ENCODE measurements around the gene ADAMTS2. TPM values are rescaled to one million over a fixed set of nuclear protein-coding genes. Genes with fewer than 3 reads are reported as not detected.

The ADAMTS2 gene
- total RNA-seq, 1 experiment from 2014 or later, result 3.9 TPM

DNA sequence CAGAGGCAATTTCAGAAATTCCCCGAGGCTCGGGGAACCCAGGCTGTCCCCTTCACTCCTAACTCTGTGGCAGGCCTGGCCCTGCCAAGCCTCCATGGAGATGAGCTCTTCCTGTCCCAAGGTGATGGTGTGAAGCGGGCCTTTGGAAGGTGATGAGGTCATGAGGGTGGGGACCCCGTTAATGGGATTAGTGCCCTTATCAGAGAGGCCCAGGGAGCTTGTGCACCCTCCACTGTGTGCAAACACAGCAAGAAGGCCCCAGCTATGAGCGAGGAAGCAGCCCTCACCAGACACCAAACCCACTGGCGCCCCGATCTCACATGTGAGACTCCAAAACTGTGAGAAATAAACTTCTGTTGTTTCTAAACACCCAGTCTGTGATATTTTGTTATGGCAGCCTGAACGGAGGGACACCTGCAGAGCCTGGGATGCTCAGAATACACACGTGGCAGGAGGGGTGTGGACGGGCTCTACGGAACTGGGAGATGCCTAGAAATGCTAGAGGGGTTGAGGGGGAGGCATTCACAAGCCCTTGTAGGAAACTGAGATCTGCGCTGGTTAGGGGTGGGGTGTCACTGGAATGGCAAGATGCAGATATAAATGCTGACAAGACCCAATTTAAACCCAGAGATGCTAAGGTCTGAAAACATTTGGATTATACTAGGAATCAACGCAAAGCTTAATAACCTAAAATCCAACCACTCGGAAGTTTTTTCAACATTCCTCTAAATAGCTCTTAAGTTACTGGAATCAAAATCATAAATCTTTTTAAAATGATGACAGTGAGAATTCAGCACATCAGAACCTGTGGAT is 46.9 kb downstream of the ADAMTS2 start:
- H3K4me3 ChIP-seq (replicated peaks in 1 of 2; ENCODE audit: low read depth in 1 of 2, low read length in 2 of 2), result no peak overlapping the region
- DNase-seq (ENCODE audit: low read depth, low spot score), result no peak
- no peak overlapping the region for H2AFZ ChIP-seq (ENCODE audit: low read depth, low read length, poor library complexity, severe bottlenecking)
- no peaks in the 10 kb centered on the region for H3K79me2 ChIP-seq (ENCODE audit: insufficient read depth, low read length)
- H3K27me3 ChIP-seq (ENCODE audit: insufficient read depth, low read length), result no peaks in the 10 kb centered on the region; the same call in 1 of the 2 replicates
- ChIA-PET POLR2A (no interaction called here), CTCF (no interaction called here), RAD21 (ENCODE audit: low non-redundant PET in 1 of 2, low total read pairs in 2 of 2, uncharacterized antibody in 2 of 2, unreplicated experiment in 2 of 2) (no interaction called here)
- H3K9me2 ChIP-seq (ENCODE audit: insufficient read depth), result no peaks in the 10 kb centered on the region
- H3K36me3 ChIP-seq (ENCODE audit: control insufficient read depth in 1 of 2, insufficient read depth in 2 of 2, low read length in 2 of 2), result no peaks in the 10 kb centered on the region
- no peak overlapping the region for H3K9ac ChIP-seq (ENCODE audit: low read length)
- H4K20me1 ChIP-seq (ENCODE audit: insufficient read depth), result no peaks in the 10 kb centered on the region
- H3K4me2 ChIP-seq (ENCODE audit: low read length), result no peak overlapping the region
- no peaks in the 10 kb centered on the region for H3K4me1 ChIP-seq (ENCODE audit: control insufficient read depth in 1 of 2, insufficient read depth in 2 of 2, low read length in 2 of 2)
- no peak for TF ChIP-seq CBX3 (IDR thresholded peaks at IDR 0.05; ENCODE audit: low read depth)
- TF ChIP-seq POLR2A (IDR thresholded peaks at IDR 0.05; ENCODE audit: borderline replicate concordance, extremely low read depth, insufficient read depth, insufficient read length), result no peak
- TF ChIP-seq ELF1 (IDR thresholded peaks at IDR 0.05; ENCODE audit: borderline replicate concordance, low read depth), result no peak
- no peak overlapping the region for H3K27ac ChIP-seq (ENCODE audit: low read depth, low read length)
- H3K9me3 ChIP-seq (ENCODE audit: control insufficient read depth in 1 of 2, insufficient read depth in 1 of 2, low read depth in 1 of 2, low read length in 2 of 2), result no peaks in the 10 kb centered on the region
- ATAC-seq, result no peak
- BruUV-seq (replicated peaks), result no TSS peak
- intact Hi-C loops (cut with micrococcal nuclease), result no loop called here

- Histone ChIP-seq H4K20me1 (ENCODE audit: insufficient read depth) (no peaks in the 10 kb centered on the region), H3K4me2 (ENCODE audit: low read length) (no peak overlapping the region), H3K4me1 (ENCODE audit: control insufficient read depth in 1 of 2, insufficient read depth in 2 of 2, low read length in 2 of 2) (no peaks in the 10 kb centered on the region), H2AFZ (ENCODE audit: low read depth, low read length, poor library complexity, severe bottlenecking) (no peak overlapping the region), H3K79me2 (ENCODE audit: insufficient read depth, low read length) (no peaks in the 10 kb centered on the region), H3K9ac (ENCODE audit: low read length) (no peak overlapping the region), H3K27me3 (ENCODE audit: insufficient read depth, low read length) (no peaks in the 10 kb centered on the region), H3K27ac (ENCODE audit: low read depth, low read length) (no peak overlapping the region), H3K4me3 (replicated peaks in 1 of 2; ENCODE audit: low read depth in 1 of 2, low read length in 2 of 2) (no peak overlapping the region), H3K9me2 (ENCODE audit: insufficient read depth) (no peaks in the 10 kb centered on the region), H3K9me3 (ENCODE audit: control insufficient read depth in 1 of 2, insufficient read depth in 1 of 2, low read depth in 1 of 2, low read length in 2 of 2) (no peaks in the 10 kb centered on the region), H3K36me3 (ENCODE audit: control insufficient read depth in 1 of 2, insufficient read depth in 2 of 2, low read length in 2 of 2) (no peaks in the 10 kb centered on the region)
- ATAC-seq, result no peak
- RAD21 ChIA-PET (ENCODE audit: low non-redundant PET in 1 of 2, low total read pairs in 2 of 2, uncharacterized antibody in 2 of 2, unreplicated experiment in 2 of 2), result no interaction called here
- CTCF ChIA-PET, result no interaction called here
- POLR2A ChIA-PET, result no interaction called here
- BruUV-seq (replicated peaks), result no TSS peak
- no peak for DNase-seq (ENCODE audit: low read depth, low spot score)
- intact Hi-C loops (cut with micrococcal nuclease), result no loop called here
- no peak for TF ChIP-seq ZNF274 (IDR thresholded peaks at IDR 0.05; ENCODE audit: low read depth, low read length)
- no peak for TF ChIP-seq EZH2phosphoT487 (IDR thresholded peaks at IDR 0.05; ENCODE audit: borderline replicate concordance)
- TF ChIP-seq, protein P1, sequence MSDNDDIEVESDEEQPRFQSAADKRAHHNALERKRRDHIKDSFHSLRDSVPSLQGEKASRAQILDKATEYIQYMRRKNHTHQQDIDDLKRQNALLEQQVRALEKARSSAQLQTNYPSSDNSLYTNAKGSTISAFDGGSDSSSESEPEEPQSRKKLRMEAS (IDR thresholded peaks at IDR 0.05), result no peak
- no peak for TF ChIP-seq SRF (IDR thresholded peaks at IDR 0.05; ENCODE audit: low read depth)
- TF ChIP-seq, protein P2, sequence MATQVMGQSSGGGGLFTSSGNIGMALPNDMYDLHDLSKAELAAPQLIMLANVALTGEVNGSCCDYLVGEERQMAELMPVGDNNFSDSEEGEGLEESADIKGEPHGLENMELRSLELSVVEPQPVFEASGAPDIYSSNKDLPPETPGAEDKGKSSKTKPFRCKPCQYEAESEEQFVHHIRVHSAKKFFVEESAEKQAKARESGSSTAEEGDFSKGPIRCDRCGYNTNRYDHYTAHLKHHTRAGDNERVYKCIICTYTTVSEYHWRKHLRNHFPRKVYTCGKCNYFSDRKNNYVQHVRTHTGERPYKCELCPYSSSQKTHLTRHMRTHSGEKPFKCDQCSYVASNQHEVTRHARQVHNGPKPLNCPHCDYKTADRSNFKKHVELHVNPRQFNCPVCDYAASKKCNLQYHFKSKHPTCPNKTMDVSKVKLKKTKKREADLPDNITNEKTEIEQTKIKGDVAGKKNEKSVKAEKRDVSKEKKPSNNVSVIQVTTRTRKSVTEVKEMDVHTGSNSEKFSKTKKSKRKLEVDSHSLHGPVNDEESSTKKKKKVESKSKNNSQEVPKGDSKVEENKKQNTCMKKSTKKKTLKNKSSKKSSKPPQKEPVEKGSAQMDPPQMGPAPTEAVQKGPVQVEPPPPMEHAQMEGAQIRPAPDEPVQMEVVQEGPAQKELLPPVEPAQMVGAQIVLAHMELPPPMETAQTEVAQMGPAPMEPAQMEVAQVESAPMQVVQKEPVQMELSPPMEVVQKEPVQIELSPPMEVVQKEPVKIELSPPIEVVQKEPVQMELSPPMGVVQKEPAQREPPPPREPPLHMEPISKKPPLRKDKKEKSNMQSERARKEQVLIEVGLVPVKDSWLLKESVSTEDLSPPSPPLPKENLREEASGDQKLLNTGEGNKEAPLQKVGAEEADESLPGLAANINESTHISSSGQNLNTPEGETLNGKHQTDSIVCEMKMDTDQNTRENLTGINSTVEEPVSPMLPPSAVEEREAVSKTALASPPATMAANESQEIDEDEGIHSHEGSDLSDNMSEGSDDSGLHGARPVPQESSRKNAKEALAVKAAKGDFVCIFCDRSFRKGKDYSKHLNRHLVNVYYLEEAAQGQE (IDR thresholded peaks at IDR 0.05; ENCODE audit: low read depth), result no peak
- no peak for TF ChIP-seq EGR1 (IDR thresholded peaks at IDR 0.05; ENCODE audit: low read depth)
- TF ChIP-seq POLR2A (IDR thresholded peaks at IDR 0.05; ENCODE audit: borderline replicate concordance, extremely low read depth, insufficient read depth, insufficient read length), result no peak
- no peak for TF ChIP-seq FOSL1 (IDR thresholded peaks at IDR 0.05; ENCODE audit: low read depth)
- TF ChIP-seq EZH2 (IDR thresholded peaks at IDR 0.05), result no peak
- TF ChIP-seq, protein P3, sequence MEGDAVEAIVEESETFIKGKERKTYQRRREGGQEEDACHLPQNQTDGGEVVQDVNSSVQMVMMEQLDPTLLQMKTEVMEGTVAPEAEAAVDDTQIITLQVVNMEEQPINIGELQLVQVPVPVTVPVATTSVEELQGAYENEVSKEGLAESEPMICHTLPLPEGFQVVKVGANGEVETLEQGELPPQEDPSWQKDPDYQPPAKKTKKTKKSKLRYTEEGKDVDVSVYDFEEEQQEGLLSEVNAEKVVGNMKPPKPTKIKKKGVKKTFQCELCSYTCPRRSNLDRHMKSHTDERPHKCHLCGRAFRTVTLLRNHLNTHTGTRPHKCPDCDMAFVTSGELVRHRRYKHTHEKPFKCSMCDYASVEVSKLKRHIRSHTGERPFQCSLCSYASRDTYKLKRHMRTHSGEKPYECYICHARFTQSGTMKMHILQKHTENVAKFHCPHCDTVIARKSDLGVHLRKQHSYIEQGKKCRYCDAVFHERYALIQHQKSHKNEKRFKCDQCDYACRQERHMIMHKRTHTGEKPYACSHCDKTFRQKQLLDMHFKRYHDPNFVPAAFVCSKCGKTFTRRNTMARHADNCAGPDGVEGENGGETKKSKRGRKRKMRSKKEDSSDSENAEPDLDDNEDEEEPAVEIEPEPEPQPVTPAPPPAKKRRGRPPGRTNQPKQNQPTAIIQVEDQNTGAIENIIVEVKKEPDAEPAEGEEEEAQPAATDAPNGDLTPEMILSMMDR (IDR thresholded peaks at IDR 0.05 in 2 of 3, conservative IDR thresholded peaks at IDR 0.05 in 1 of 3; ENCODE audit: borderline replicate concordance in 1 of 3, insufficient read depth in 1 of 3, low read depth in 2 of 3, low read length in 2 of 3), result no peak
- TF ChIP-seq JUND (IDR thresholded peaks at IDR 0.05), result no peak
Measured at GRCh38 chr5:179297486-179298180, 47.6 kb downstream of the ADAMTS2 start.

Data from HCT116 (cell line).